Inflammatory macrophage treated with lipopolysaccharide for 4 hours (primary cell): Measurements from ENCODE around the gene IDI1.
"Not testable (repeated sequence)": the region's sequence is repeated elsewhere in the genome, so short reads cannot be mapped to it uniquely, and the experiment has no call there.

ENCODE experiments used
- DNase-seq: peaks from one replicate; pipeline ENCODE4 v3.0.0-alpha.2; 2020

Gene IDI1

DNA sequence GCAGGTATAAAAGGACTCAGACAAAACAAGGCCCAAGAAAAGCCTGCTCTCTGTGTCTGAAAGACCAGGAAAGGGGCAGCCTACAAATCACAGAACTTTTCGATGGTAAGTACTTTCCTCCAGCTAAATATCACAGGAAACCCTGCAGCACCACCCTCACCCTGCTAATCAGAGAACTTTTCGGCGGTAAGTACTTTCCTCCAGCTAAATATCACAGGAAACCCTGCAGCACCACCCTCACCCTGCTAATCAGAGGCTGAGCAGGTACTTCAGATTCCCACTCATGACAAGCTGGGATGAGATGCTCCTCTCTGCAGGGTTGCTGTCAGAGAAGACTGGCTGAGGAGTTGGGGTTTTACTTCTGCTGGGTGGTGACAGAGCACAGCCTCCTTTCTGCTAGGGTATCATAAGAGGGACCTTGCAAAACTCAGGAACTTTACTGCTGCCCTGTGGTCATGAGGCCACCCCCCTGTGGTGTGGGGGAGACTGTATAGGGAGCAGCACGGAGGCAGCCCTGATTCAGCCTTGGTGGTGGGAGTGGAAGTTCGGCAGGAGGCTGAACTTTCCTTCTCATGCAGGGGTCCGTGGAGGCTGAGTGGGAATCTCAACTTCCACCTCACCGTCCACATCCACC lies 14.4 kb upstream of the IDI1 start:
- DNase-seq, result peak; percentile 50

DNA sequence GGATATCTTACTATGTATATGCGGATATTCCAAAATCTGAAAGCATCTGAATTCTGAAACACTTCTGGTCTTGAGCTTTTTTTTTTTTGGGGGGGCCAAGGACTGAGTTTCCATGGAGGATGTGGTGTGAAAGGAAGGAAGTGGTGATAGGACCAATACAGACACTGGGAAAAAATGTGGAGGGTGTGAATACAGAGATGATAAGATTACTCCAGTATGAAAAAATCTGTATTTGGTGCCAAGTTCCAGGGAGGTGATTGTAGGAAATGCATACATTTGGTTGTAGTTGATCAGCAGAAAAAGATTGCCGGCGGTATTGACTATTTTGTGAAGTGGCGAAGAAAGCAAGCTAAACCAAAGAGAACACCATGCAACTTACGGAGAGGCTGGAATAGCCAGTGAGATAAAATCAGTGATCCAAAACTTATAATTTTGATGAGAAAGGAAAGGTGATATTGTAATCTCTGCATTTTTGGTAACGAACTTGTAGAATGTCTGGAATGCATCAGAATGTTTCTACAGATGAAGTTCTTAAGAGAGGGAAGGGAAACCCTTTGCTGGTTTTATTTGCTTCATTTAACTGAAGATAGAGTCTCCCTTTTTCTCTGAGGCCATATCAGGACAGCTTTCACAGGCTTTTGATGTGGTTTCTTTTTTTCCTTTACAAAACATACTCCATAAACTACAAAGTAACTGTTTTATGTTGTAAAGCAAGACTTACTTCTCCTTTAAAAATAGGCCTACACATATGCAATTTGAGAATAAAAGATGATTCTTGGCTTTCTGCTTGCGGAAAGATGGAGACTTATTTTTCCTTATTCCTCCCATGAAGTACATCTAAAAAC lies 13.2 kb upstream of the IDI1 start:
- no peak for DNase-seq

DNA sequence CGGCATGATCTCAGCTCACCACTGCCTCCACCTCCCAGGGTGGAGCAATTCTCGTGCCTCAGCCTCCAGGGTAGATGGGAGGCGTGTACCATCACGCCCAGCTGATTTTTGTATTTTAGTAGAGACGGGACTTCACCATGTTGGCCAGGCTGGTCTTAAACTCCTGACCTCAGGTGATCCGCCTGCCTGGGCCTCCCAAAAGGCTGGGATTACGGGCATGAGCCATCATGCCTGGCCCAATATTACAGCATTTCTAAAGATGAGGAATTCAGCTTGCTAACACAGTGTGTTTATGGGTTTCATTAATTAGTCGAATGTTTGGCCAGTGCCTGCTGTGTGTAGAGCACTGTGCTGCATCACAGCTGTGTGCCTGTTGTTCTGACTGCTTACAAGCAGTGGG lies 11.0 kb upstream of the IDI1 start:
- DNase-seq, result no peak

DNA sequence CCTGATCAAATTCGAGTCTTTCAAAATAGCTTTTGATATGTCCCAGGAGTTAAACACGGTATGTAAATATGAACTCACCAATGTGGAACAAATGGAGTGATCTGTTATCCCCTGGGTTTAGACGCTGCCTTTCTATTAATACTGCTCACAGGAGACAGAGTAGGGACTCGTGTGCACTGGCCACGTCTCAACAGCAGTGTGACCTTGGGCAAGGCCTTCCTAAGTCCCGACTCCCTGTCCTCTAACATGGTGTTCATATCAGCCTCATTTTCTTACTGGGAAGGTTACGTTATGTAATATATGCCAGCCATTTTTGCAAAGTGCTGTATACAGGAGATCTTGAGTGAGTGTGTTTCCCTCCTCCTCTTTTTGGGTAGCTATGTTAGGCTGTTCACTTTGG lies 9.1 kb upstream of the IDI1 start:
- no peak for DNase-seq

DNA sequence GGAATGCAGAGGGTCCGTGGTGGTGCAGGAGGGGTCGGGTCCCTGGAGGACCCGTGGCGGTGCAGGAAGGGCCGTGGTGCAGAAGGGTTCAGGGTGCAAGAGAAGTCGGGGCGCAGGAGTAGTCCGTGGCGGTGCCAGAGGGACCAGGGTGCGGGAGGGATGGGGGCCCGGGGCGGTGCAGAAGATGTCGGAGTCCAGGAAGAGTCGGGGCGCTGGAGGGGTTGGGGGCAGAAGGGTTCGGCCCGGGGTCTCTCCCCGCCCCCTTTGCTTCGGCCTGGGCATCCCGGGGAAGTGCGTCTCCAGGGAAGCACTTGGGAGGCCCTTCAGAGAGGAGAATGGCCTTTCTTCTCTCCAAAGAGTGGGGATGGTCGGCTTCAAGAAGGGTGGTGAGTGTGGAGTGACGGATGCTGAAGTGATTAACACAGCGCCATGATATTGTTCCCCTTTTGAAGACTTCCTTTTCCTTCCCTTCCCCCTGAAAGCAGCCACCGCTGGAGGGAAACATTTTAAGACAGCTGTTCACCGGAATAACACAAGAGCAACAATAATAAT lies 8.3 kb upstream of the IDI1 start:
- peak; percentile 80 for DNase-seq

DNA sequence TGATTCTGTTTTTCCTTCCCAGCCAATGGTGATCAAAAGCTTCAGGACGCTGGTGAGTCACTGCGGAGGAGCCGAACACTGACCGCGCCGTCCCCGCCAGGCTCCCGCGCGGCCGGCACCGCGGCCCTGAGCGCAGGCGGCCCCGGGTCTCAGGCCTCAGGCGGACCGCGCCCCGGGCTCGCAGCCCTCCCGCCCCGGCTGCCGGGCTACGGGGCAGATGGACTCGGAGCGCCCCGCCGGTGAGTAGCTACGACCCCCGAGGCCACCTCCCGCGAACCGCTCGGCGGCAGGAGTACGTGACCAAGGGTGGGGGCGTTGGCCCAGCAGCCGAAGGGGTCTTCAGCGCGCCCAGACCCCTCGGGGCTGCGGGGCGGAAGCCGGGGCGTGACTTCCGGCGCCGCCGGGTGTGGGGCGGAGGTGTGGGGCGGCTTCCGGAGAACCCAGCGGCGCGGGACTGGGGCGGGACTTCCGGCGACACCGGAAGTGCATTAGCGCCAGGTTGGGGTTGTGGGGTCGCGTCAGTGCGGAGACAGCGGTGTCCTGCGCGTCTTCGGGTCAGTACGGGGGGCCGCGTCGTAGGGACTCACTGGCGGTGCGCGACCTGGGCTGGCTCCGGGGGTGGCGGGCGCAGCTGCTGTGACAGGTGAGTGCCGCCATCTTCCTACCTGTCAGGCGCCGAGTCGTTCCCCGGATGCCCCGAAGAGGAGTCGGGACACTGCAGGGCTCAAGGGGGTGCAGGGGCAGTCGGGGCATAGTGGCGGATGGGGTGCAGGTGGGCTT lies 7.6 kb upstream of the IDI1 start, which contains the start of gene WDR37:
Gene WDR37, plus strand, starts transcription at position 60 of the 780 bp plus-strand sequence. CDS start 15,771 bp downstream, outside the sequence.
- peak; percentile 86 for DNase-seq

DNA sequence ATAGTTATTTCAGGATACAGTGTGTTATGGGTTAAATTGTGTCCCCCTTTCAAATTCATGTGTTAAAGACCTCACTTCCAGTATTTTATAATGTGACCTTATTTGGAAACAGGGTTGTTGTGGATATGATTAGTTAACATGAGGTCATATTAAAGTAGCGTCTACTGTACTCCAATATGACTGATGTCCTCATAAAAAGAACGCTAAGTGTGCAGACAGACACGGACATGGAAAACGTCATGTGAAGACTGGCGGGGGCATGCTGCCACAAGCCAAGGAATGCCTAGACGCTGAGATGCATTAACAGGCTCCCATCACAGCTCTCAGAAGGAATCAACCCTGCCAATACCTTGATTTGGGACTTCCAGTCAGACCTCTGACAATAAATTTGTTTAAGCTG lies 5.8 kb upstream of the IDI1 start:
- DNase-seq, result no peak

DNA sequence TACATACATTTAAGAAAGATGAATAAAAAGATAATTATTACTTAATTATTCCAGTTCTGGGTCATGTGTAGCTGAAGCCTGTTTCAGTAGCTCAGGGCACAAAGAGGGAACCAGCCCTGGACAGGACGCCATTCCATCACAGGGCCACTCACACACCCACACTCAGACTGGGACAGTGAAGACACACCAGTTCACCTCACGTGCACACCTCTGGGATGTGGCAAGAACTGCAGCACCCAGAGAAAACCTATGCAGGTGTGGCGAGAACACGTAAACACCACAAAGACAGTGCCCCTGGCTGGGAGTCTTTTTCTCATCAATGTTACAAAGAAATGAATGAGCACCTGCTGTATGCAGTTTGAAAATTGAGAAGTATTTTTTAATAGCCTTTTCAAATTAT lies 1.6 kb upstream of the IDI1 start:
- peak; percentile 56 for DNase-seq

DNA sequence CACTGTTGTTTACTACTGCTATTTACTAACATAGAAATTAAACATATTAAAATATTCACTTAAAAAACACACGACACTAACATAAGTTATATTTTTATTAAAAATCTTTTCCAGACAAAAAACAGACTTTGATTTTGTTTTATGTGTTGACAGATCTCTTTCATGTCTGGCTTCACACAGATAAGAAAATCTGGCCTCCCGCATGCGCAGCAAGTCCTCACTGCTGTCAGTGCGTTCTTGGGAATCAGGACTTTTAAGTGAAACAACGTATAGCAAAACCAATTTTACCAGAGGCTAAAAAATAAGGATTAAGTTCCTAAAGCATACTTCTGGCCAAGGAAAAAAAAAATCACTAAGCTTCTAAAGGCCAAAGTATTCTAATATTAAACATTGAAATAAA lies 1.2 kb upstream of the IDI1 start:
- no peak for DNase-seq

DNA sequence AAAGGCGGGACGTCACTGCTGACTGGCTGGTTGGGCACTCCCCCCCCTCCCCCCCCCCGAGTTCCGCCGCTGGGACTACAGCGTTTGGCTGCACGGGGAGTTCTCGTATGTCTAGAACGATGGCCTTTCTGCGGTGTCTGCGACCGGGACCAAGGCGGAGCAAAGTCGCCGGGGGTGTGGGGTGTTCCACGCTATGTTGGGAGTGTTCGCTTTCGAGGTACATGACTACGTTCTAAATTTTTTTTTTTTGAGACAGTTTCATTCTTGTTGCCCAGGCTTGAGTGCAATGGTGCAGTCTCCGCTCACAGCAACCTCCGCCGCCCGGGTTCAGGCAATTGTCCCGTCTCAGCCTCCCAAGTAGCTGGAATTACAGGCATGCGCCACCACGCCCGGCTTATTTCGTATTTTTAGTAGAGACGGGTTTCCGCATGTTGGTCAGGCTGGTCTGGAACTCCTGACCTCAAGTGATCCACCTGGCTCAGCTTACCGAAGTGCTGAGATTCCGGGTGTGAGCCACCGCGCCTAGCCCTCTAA lies 573 bp upstream of the IDI1 start:
- DNase-seq, result peak; percentile 19

DNA sequence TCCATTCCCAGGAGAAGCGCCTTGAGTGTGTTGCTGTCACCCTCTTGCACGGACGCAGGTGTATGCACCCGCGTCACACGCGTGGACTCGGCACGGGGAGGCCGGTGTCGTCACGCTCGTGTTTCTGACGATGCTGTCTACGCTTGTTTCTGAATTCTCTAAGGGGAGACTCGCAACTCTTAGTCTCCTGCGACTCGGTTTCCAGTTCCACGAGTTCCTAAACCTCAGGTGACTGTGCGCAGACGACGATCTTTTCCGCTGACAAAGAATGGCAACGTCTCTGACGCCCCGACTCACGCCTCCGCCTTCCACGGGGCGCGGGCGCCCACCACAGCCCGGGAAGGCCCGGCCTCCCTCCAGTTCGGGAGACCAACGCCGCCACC lies 579 bp downstream of the IDI1 start:
- peak; percentile 54 for DNase-seq

DNA sequence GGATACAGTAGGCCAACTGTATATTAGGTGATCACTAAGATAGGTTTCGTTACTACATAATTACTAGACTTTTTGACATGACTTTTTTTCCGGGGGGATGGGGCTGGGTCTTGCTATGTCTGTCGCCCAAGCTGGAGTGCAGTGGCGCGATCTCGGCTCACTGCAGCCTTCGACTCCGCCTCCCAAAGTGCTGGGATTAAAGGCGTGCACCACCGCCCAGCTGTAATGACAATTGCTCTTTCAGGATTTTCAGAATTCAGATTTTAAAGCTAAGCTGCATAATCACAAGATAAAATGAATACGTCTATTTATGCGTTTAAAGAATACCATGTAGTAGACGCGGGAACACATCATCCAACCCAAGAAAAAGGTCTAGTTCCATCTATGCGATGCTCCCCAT lies 982 bp downstream of the IDI1 start:
- no peak for DNase-seq

DNA sequence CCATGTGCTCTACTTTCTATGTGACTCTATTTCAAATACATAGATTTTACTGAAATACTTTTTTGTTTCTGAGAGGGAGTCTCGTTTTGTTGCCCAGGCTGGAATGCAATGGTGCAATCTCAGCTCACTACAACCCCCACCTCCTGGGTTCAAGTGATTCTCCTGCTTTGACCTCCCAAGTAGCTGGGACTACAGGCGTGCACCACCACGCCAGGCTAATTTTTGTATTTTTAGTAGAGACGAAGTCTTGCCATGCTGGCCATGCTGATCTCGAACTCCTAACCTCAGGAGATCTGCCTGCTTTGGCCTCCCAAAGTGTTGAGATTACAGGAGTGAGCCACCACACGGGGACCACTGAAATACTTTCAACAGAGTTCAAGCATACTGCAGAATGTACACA lies 3.5 kb downstream of the IDI1 start:
- DNase-seq, result no peak

DNA sequence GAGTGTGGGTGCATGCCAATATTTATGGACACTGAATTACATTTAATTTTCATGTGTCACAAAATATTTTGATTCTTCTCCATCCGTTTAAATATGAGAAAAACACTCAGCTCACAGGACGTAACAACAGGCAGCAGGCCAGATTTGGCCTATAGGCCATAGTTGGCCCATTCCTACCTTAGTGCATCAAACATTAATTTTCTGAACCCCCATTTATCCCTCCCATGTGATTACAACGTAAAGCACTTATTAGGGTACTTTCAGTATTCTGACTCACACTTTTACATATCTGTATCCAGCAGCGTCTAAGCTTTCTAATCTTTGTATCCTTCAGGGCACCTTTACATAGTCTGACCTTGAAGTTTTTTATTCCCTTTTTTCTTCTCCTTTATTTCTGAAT lies 4.0 kb downstream of the IDI1 start:
- no peak for DNase-seq

DNA sequence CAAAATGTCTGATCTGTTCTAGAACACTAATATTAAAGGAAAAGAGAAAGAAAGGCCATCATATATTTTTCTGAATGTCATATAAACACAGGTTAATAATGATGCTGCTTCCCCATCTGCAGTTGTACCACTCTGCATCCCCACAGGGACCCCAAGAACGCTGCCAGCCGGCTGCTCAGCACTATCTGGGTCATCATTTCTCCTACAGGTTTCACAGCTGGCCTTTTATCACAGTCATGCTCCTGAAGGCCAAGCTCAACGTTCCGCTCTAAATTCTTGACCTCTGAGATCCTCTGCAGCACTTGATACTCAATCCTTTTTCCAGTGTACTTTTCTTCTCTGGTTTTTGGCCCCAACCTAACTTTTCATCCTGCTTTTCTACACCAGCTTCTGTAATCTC lies 4.8 kb downstream of the IDI1 start:
- no peak for DNase-seq

DNA sequence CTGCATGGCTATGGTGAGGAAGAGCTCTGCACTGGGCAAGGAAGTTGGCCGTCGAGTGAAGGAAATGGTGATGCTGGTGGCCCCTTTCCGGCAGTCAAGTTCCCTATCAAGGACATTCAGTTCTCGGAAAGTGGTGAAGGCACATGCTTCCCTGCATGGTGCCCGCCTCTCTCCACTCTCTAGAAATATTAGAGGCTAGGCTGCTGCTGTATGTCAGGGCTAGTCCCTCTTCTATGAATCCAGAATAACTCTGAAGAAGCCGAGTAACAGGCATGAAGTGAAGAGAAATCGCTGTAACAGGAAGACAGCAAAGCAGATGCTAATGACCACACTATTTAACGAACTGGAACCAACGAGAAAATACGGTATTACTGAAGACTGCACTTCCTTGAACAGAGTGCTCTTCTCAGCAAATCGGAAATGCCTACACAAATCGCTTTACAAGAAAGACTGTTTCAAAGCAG lies 5.4 kb downstream of the IDI1 start:
- DNase-seq, result peak; percentile 52

DNA sequence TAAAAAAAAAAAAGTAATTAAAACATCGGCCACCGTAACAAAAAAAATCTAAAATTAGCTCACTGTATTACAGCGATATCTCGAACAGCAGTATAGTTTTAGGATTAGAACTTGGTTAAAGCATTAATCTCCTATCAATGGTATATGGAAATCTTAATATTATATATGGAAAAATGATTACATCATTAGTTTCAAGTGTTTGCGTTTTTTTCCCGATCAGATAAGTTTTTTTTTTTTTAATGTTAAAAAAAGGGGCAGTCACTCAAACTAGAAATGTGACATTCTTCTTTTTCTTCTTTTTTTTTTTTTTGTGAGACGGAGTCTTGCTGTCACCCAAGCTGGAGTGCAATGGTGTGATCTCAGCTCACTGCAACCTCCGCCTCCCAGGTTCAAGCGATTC lies 7.4 kb downstream of the IDI1 start:
- no peak for DNase-seq

DNA sequence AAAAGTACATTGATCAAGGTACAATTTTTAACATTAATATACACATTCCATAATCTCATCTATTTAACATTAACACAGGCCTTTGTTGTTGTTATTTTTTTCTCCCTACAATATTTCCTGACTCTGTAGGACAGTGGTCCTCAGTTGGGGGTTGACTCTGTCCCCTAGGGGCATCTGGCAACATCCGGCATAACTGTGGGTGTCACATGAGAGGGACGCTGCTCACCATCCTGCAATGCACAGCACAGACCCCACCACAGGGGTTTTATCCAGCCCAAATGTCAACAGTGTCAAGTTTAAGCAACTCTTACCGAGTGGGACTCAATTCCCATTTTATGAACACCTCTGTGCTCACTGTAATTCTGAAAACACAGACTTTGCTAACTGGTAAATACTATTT lies 8.8 kb downstream of the IDI1 start:
- DNase-seq, result no peak

DNA sequence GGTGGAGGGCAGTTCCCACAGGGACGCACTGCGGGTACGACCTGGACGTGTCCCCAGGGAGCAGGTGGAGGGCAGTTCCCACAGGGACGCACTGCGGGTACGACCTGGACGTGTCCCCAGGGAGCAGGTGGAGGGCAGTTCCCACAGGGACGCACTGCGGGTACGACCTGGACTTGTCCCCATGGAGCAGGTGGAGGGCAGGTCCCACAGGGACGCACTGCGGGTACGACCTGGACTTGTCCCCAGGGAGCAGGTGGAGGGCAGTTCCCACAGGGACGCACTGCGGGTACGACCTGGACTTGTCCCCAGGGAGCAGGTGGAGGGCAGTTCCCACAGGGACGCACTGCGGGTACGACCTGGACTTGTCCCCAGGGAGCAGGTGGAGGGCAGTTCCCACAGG lies 10.2 kb downstream of the IDI1 start:
- DNase-seq, result not testable (repeated sequence)

DNA sequence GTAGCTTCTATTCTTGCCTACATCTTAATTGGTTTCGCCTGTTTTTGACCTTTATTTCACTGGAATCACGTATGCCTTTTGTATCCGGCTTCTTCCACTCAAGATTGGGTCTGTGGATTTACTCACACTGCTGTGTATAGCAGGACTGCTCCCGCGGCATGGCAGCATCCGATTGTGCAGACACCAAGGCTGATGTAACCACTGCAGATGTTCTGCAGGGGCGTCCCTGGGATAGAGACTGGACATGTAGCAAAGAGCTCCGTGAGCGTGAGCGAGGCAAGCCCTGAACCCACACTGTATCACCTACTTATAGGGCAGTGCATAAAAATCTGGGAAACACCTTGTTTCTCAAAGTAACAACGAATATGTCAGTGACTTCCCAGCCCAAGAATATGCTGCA lies 11.8 kb downstream of the IDI1 start:
- DNase-seq, result no peak

DNA sequence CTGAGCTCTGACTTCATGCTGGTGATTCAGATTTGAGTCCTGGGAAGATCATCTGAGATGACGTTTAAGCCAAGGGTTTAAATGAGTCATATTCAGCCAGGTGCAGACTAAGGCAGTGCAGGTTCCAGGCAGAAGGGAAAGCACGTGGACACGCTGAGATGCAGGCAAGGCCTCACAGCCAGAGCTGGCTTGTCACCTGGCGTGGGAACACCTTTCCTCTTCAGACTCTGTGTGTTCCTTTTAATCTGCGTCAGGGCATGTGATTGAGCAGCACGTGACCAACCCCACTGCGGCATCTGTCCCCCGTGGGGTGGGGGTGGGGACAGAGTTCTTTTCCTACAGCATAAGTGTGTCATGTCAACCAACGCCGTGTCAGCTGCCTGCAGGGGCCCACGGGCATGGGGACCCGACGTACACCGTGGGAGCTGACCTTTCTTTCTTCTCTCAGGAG lies 12.6 kb downstream of the IDI1 start:
- DNase-seq, result no peak

DNA sequence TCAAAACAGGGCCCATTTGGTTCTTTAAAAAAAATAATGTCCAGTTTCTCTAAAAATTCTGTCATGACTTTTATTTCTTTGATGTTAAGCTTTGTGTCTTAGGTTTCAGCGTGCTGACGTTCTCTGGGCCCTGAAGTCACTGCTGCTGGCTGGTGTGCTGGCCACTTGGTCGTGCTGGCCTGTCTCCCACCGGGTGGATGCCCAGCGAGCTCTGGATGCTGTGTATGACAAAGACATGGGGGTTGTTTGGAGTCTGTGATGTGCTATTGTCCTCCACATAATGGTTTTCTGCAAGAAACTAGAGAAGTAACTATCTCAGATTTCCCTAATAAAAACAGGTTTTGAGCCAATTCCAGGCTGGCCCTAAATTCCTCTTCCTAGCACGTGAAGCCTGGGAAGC lies 13.7 kb downstream of the IDI1 start:
- no peak for DNase-seq

DNA sequence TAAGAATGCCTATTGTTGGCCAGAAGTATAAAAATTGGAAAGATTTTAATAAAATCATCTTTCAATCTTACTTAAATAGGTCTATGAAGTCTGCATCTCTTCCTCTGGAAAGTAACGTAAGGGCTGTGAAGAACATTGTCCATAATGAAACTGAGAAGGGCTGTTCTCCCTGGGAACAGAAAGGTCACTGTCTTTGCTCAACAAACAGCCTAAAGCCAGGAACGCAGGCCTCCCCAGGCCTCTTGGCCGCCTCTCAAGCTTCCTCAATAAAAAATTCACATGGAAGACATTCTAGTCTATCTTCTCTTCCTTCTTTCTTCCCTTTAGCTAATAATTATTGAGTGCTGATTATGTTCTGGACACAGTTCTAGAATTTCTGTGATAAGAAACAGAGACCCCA lies 14.2 kb downstream of the IDI1 start:
- DNase-seq, result no peak
